ENCODE data around the gene EVX2.

Gene EVX2

DNA sequence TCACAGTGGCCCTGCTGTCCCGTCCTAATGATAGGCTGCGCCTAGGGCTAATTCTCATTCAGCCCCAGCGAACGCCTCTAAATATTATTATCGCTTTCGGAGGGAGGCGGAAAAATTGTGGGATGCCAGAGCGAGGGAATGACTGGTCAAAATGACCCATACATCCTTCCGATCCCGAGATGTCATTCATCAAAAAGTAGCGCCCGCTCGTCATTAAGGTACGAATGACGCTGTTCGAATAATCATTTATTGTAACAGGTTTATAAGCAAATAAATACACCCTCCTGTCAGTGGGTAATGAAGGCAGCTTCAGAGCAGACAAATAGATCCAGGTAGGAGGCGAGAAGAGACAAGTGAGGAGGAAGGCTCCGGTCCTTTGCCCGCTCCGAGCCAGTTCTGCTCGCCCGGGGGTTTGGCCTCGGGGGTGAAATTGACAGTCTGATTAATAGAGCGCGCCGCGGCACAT lies at the start of gene EVX2:
EVX2 (minus strand) TSS at position 167 of the 466 bp plus-strand sequence. CDS start 186 bp downstream, outside the sequence.
- no peak for DNase-seq (ENCODE audit: low read depth)

DNA sequence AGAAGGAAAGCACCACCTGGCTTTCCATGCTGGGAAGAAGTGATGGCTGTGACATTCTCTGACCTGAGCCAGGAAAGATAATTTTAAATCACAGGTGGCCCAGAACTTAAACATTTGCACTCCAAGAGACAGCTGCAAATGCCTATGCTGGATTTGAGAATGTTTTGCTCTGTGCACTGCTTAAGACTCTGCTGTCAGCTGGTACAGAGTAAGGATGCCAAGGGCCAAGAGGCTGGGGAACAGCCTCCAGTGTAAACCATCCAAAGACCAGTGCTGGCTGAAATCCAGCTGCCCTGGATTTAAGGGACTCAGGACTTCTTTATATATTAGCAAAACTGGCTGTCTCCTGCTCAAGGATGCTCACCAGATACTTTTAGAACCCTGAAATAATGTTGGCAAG lies 49.6 kb upstream of the EVX2 start:
- DNase-seq (ENCODE audit: low read depth), result no peak

DNA sequence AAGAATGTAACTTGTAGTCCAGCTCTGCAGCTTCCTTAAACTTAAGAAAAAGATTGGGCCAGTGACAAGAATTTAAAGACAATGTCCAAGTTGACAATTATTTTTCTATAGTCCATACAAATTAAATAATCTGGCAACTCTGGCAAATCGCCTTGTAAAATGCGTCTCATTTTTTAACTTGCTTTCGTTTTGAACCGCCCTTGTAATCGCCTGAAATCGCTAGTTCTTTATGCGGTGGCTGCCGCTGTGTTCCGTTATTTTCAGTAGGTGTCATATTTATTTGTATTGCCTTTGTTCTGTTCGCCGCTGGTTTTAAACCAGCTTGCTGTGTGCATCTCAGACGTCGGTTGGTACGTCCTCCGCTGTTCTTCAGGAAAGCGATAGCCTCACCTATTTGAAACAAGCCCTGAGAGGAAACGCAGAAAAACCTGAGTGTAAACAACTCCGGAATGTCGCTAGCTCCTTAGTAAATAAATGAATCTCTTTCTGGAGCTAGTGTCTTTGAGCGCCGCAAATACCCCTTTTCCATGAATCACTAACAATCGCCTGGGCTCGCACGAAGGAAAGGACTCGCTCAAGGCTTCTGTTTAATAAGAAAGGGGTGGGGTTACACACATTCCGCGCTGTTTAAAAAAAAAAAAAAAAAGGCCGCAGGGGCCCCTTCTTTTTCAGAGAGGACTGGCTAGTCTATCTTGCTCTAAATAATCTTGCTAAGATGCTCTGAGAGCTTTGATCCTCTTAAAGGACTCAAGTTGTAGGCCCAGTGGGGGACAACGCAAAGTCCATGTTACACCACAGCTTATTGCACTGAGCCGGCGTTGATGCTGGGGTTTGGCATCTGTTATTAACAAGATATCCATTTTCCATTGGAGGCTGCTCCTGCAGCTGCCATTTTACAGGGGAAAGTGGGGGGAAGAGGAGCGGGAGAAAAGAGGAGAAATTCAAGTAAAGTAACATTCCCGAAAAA lies 48.7 kb upstream of the EVX2 start:
- no peak for DNase-seq (ENCODE audit: low read depth)

DNA sequence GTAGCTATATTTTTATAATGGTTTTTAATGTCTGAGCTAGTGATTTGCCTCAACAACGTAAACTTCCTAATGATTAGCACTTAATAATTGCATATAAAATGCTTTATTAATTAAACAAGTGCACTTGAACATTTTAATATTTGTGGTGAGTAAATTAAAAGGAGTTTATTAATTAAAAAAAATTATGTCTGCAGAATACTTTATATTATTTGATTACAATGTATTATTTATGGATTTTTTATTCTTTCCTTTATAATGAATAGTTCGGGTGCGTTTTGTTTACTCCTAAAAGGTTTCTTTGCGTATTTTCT lies 48.0 kb upstream of the EVX2 start:
- no peak for DNase-seq (ENCODE audit: low read depth)

DNA sequence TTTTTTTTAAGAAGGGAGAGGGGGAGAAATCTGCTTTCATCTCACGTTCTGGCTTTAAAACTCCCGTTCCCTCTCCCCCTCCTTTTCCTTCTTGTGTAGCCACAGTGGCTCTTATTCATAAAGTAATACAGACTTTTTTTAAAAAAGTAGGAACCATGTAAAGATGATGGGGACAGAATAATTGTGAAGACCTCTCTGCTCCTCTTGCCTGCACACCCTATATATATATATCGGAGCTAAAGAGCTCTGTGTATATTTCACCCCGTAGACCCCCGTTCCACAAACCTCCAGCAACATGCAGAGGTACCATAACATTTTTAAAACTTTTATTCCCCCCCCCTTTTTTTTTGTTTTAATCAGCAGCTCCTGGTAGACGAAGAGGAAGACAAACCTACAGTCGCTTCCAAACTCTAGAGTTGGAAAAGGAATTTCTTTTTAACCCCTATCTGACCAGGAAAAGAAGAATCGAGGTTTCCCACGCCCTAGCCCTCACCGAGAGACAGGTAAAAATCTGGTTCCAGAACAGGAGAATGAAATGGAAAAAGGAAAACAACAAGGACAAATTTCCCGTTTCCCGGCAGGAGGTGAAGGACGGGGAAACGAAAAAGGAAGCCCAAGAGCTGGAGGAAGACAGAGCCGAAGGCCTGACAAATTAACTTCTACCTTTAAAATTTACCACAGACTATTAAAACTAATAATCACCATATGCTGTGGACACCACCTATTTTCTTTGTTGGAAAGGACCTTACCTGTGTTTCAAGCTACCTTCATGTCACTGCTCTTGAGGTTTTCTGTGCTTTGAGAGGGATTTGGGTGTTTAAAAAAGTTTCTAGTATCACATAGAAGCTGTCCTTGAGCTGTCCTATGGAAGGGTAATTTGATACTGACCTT lies 47.4 kb upstream of the EVX2 start:
- no peak for DNase-seq (ENCODE audit: low read depth)

DNA sequence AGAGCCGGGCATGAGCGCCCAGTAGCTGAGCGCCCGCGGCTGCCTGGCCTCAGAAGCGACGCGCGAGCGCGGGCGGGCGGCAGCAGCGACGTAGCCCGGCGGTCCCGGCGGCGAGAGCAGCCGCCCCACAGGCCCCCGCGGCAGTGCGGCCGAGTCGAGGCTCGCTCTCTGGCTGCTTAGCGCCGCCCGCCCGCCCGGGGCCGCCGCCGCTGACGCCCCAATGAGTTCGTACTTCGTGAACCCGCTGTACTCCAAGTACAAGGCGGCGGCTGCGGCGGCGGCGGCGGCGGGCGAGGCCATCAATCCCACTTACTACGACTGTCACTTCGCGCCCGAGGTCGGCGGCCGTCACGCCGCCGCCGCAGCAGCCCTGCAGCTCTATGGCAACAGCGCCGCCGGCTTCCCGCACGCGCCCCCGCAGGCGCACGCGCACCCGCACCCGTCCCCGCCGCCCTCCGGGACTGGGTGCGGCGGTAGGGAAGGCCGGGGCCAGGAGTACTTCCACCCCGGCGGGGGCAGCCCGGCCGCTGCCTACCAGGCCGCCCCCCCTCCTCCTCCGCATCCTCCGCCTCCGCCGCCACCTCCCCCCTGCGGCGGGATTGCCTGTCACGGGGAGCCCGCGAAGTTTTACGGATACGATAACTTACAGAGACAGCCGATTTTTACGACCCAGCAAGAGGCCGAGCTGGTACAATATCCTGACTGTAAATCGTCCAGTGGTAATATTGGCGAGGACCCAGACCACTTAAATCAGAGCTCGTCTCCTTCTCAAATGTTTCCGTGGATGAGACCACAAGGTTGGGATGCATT lies 46.6 kb upstream of the EVX2 start:
- no peak for DNase-seq (ENCODE audit: low read depth)

DNA sequence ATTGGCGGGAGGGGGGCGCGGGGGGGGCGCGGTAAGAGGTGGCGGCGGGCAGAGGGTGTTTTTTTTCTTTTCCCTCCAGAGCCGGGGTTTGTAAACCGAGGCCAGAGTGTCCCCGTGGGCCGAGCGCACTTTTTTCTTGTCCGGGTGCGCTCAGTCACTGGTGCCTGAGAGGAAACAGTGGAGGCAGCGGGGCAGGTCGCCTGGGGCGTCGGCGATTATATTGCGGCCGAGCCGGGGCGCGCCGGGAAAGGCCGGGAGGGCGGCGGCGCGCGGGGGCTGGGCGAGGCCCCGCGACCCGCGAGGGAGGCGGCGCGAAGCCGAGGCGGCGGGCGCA lies 46.0 kb upstream of the EVX2 start:
- no peak for DNase-seq (ENCODE audit: low read depth)

DNA sequence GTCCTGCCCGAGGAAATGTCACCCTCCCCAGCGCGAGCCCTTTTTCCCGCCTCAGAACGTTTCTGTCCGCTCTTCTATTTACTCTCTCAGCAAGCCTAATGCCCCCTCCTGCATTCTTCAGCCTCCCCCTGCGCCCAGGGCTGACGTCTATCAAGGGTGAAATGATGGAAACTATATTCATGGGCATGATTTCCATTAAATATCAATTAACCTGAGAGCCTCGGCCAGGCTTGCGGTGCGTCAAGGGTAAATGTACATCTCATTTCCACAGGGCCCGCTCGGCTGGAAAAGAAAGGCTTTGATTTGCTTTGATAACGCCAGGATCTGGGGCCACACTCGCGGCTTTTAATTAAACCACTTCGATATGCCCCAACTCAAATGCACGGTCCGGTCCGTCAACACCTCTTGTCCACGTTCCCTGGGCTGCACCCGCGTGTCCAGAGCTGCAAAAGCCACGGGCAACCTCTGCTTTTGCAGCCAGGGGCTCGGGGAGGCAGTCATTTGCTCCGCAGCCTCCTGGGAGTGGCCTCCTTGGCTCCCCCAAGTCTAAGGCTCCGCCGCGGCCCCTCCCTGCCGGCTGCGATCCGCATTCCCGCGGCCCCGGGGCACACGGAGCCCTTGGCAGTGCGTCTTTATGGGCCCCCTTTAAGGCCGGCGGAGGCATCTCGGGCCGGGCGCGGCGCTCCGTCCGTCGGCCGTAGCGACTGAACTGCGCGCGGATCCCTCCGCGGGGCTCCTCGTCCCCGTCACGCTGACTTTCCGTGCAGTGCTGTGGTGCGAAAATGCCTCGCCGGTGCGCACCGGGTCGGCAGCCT lies 45.4 kb upstream of the EVX2 start, which contains the start of gene HOXD8:
HOXD8 (plus strand) TSS at position 724 of the 815 bp plus-strand sequence. CDS start 662 bp downstream, outside the sequence.
- DNase-seq (ENCODE audit: low read depth), result no peak

DNA sequence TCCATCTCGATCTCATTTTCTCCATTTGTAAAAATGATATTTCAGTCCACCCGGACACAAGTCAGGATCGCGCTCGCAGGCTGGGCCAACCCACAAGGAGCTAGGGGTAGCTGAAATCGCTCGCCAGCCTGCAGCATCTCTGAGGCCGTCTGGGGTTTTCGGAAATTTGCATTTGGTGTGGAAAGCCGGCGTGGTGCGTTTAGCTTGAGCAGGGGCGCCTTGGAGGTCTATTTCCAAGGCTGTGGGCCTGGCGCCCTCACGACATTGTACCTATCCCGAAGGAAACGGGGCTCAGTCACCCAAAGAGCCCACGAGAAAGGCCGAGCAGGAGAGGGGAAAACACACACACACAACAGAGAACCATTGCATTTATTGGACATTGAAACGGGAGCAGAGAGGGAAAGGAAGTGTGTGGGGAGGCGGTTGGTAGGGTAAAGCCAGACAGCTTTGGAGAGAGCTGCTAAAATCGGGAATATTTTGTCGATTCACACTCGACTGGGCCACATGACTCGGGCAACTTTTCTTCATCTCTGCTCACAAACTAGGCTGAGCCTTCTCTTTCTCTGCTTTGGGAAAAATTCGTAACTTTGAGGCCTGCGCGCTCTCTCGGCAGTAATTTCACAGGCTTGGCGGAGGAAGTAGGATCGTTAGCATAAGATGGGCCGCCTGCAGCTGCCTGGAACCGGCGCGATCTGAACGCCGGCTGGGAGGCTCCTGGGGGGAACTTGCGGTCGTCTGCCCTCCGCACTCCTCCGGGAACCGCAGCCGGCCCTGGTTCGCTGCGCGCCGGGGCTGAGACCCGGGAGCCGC lies 44.6 kb upstream of the EVX2 start:
- DNase-seq (ENCODE audit: low read depth), result no peak

DNA sequence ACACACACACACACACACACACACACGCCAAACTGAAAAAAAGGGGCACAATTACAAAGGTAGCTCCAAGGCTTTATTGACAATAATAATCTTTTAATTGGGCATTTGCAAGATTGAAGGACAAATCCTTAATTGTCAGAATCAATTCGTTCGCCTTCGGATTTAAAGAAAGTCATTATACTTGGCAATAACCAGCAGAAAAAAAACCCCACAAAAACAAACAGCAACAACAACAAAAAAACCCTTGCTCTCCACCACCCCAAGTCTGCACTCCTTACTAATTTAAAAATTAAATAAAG lies 44.0 kb upstream of the EVX2 start:
- DNase-seq (ENCODE audit: low read depth), result no peak

DNA sequence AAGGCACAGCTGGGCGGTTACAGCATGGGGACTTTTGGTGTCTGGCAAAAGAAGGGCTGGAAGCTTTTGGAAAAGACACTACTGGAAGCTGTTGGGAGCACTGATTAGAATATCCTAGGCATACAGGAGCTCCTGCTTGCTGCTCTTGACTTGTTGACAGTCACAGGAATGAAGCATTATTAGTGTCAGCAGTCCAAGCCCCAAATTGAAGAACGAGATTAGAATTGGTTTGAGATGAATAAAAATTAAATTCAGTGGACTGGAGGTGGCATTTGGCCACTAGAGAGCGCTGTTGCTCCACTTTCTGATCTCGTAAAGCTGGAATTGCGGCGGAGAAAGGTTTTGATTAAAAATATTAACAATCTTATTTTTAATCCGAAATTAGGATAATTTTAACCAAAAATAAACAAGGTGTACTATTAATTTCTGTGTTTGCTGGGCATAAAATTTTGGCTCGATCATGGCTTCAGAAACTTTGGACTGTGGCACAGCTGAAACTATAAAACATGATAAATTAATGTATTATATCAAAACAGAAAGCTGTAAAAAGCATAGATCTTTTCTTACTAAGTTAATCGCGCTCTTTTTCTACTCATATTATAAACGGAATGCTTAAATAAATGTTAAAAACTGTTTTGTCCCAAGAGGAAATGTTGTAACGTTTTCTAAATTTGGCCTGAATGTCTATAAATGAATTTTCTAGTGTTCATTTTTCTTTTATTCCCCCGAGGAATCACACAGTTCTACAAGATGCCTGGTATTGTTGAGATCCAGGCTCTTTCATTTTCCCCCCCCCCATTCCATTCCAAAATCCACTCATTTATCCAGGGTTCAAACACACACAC lies 43.4 kb upstream of the EVX2 start:
- DNase-seq (ENCODE audit: low read depth), result peak; percentile 27

DNA sequence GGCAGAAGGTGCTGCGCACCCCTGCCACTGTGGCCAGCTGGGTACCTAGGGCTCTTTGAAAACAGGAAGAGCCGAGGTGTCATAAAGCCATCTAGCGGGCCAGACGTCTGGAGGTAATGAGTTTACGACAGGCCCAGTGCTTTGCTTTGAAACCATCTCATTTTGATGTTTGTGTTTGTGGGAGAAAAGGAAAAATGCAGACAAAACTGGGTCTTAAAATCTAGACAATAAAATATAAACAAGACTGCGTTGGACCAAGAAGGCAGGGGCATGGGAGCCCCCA lies 42.0 kb upstream of the EVX2 start:
- DNase-seq (ENCODE audit: low read depth), result no peak

DNA sequence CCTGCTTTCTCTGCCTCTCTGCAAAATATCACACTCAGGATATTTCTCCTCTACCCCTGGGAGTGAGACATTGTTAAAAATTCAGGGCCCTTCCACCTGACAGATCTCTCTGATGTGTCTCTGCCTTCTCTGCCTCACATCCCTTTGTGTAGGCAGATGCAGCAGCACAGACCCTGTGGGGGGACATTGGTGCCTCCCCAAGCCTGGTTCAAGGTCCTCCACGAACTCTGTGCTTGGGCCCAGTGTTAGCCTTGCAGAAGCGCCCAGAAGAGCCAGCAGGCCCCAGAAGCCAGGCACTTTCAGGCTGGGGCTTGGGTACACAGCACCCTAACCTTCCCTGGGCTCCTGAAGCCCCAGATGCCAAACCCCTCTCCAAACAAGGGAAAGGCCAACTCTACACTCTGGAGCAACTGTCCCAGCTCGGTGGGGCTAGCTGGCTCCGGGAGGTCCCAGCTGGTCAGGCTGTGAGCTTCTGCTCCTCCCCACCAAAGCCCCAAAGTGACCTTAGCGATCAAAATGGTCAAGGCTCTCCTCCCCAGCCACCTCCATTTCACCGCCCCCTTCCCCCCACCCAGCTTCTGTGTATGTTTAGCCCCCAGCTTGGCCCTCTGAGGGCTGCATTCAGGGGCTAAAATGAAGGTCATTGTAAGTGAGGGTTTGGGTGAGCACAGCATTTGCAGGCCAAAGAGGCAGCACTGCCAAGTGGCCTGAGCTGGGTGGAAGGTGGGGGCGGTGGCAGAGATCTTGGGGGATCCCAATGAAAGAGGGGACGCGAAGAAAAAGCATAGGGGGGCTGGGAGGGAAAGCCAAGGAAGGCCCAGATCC lies 41.4 kb upstream of the EVX2 start:
- no peak for DNase-seq (ENCODE audit: low read depth)

DNA sequence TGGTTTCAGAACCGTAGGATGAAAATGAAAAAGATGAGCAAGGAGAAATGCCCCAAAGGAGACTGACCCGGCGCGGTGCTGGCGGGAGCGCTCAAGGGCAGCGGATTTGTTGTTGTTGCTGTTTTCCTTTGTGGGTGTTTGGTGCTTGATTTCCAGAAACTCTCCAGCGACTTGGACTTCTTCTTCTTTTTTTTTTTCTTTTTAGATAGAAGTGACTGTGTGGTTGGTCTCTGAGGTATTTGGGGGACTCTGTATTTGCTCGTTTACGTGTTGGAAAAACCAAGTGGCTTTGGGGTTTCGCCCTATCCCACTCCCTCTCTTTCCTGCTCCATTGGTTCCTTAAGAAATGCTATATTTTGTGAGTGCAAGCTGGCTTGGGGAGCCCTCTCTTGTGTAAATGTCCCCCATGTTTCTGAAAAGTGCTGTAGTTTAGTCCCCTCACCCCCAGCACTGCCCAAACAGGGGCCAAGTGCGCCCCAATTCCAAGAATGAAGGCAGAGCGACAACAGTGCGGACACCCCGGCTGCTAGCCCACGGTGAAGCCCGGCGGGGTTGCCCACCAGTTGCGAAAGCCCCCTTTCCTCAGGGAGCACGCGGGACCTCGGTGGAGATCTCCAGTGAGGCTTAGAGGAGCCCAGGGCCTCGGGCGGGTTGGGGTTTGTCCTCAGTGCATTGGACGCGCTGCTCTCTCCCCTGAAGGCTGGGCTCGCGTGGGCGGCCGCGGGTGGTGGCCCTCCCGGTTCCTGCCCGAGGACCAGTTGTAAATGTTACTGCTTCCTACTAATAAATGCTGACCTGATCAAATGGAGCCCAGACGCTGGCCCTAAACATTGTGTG lies 40.6 kb upstream of the EVX2 start:
- no peak for DNase-seq (ENCODE audit: low read depth)

DNA sequence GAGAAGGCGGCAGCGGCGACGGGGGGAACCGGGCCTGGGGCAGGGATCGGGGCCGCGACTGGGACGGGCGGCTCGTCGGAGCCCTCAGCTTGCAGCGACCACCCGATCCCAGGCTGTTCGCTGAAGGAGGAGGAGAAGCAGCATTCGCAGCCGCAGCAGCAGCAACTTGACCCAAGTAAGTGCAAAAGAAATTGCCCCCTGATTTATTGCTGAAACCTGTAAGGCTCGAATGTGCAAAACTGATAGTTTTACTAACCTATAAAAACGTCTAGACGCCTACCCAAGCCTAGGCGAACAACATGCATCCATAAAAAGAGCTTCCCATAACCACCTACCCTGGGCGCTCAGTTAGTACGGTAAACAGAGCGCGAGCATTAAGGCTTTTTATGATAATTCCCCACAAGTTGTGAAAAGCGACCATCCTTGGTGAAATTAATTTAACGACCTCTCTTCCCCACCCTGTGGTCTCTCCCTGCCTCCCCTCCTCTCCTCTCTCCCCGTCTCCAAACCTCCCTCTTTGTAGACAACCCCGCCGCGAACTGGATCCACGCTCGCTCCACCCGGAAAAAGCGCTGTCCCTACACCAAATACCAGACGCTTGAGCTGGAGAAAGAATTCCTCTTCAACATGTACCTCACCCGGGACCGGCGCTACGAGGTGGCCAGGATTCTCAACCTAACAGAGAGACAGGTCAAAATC lies 39.8 kb upstream of the EVX2 start:
- no peak for DNase-seq (ENCODE audit: low read depth)

DNA sequence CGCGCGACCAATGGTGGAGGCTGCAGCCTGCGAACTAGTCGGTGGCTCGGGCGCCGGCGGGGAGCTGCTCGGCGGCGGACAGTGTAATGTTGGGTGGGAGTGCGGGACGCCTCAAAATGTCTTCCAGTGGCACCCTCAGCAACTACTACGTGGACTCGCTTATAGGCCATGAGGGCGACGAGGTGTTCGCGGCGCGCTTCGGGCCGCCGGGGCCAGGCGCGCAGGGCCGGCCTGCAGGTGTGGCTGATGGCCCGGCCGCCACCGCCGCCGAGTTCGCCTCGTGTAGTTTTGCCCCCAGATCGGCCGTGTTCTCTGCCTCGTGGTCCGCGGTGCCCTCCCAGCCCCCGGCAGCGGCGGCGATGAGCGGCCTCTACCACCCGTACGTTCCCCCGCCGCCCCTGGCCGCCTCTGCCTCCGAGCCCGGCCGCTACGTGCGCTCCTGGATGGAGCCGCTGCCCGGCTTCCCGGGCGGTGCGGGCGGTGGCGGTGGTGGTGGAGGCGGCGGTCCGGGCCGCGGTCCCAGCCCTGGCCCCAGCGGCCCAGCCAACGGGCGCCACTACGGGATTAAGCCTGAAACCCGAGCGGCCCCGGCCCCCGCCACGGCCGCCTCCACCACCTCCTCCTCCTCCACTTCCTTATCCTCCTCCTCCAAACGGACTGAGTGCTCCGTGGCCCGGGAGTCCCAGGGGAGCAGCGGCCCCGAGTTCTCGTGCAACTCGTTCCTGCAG lies 39.1 kb upstream of the EVX2 start, which contains the start of gene HOXD9:
HOXD9 (plus strand) TSS at position 37 of the 728 bp plus-strand sequence; CDS start at position 87, 50 bp downstream.
- DNase-seq (ENCODE audit: low read depth), result no peak
